Measurements from ENCODE around the gene TMEM121B.

- TF ChIP-seq CTCF (IDR thresholded peaks at IDR 0.05) = no peak
- no peak for TF ChIP-seq EZH2 (IDR thresholded peaks at IDR 0.05; ENCODE audit: borderline replicate concordance, insufficient read depth, low read depth, low read length, poor library complexity, severe bottlenecking)
Observed at GRCh38 chr22:17119481-17120202, 1.5 kb downstream of the TMEM121B start.
